Astrocyte of the cerebellum (primary cell): ENCODE data around the gene NEK11.

Experiments
- DNase-seq: peaks from one replicate; pipeline ENCODE4 v3.0.0-alpha.2; 2011; ENCODE audit warnings: low read depth
- H3K4me3 ChIP-seq: 2 replicates; pipeline ENCODE4 v1.5.1; 2011; ENCODE audit warnings: mild to moderate bottlenecking, low read depth, low read length, moderate library complexity
- in situ Hi-C: cut with HindIII; loops from 2 replicates; pipeline ENCODE4 v1.10.0; 2017; ENCODE audit warnings: low sequenced_read_pairs
- TF ChIP-seq, protein P1 (sequence below): IDR thresholded peaks from 2 replicates; pipeline ENCODE4 v1.5.1; 2012; ENCODE audit warnings: low read length, low read depth, moderate library complexity, mild to moderate bottlenecking; ENCODE audit errors: missing control alignments

Gene NEK11

DNA sequence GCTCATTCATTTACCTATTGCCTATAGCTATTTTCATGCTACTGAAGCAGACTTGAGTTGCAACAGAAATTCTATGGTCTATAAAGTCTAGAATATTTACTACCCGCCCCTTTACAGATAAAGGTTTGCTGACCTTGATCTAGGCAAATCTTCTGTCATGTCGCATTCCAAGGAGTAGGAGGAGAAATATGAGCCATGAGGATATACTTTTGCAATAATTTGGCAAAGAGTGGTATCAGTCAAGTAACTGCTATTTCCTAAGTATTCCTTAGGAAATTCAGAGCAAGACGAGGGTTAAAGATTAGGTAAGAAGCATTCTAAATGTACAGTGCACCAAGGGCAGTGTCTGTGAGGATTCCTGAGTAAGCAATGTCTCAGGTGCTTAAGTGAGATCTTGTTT lies 233.8 kb downstream of the NEK11 start:
- no peak for DNase-seq
- TF ChIP-seq, protein P1, sequence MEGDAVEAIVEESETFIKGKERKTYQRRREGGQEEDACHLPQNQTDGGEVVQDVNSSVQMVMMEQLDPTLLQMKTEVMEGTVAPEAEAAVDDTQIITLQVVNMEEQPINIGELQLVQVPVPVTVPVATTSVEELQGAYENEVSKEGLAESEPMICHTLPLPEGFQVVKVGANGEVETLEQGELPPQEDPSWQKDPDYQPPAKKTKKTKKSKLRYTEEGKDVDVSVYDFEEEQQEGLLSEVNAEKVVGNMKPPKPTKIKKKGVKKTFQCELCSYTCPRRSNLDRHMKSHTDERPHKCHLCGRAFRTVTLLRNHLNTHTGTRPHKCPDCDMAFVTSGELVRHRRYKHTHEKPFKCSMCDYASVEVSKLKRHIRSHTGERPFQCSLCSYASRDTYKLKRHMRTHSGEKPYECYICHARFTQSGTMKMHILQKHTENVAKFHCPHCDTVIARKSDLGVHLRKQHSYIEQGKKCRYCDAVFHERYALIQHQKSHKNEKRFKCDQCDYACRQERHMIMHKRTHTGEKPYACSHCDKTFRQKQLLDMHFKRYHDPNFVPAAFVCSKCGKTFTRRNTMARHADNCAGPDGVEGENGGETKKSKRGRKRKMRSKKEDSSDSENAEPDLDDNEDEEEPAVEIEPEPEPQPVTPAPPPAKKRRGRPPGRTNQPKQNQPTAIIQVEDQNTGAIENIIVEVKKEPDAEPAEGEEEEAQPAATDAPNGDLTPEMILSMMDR, result no peak
- in situ Hi-C loops, result no loop called here
- H3K4me3 ChIP-seq, result no peak overlapping the region

DNA sequence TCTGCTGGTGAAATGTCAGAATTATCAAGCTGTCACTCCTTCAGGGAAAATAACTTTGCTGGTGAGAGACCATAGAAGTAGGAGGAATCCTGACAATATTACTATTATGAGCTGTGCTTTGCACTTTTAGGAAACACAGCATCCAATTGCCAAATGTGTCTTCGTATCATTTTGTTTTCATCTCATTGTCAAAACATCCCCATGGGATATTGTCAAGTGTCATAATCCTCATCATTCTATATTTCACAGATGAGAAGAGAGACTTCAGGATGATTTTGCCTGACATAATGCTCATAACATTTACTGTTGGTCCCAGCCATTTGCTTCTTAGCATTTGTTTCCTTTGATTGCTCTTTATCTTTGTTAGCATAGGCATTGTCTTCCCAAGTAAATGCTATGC lies 234.4 kb downstream of the NEK11 start:
- DNase-seq, result no peak
- TF ChIP-seq, protein P1, result no peak
- no peak overlapping the region for H3K4me3 ChIP-seq
- in situ Hi-C loops, result no loop called here

DNA sequence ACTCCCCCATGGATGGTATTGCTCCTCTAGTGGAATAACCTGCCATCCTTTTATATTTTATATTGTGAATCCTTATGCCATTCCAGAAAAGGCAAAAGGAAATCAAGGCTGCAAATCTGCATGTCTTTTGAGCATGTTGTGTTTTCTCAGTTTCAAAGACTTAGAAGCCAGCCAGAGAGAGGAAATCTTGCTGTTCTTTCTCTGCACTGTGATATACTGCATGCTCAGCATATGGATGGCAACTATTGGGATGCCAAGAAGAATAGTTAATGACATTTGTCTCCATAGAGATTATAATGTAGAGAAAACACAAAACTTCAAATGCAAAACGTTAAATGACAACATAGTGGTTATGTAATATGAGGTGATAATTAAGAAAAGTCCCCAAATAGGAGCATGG lies 248.9 kb downstream of the NEK11 start:
- no peak for DNase-seq
- no peak overlapping the region for H3K4me3 ChIP-seq
- TF ChIP-seq, protein P1, result no peak
- in situ Hi-C loops, result no loop called here

DNA sequence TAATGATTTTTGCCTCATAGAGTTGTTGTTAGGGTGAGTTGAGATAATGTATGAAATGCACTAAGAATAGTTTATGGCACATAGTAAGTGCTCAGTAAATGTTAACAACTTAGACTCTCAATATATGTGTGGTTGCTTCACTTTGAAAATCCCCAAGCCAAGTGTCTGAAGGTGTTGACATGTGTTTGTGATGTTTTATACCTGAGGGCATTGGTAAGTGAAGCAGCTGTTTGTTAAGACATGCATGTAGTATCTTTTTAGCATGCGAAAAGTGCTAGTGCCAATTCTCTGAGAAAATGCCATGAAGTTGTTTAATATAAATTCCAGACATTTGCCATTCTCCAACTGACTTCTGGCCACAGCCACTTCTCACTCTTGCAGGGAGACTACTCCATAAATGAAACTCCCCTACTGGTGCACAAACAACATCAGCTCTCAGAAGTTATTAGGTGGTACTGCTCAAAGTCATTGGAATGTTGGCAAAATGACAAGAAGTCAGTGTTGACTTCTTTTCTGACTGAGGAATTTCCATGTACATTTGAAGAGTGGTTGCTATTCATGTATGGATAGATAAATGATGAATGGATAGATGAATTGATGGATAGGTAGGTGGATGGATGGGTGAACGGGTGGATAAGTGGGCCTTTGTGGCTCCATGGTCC lies 251.3 kb downstream of the NEK11 start:
- TF ChIP-seq, protein P1, result no peak
- no peak overlapping the region for H3K4me3 ChIP-seq
- DNase-seq, result peak; percentile 51
- in situ Hi-C loops, result no loop called here

DNA sequence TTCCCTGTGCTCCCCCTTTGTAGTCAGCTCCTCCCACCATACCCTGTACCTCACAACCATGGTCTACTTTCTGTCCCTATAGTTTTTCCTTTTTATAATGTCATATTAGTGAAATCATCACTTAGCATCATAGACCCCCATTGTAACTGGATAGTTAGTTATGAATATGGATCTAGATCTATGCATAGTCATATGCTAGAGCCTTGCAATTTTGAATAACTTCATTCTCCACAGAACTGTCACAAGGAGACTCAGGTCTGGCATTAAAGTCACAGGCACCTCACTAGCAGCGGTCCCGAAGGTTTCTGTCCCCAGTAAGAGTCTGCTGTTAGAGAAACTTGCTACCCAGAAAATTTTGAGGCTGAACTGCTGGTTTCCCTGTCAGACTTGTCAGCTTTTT lies 252.9 kb downstream of the NEK11 start:
- TF ChIP-seq, protein P1, result no peak
- no peak for DNase-seq
- no peak overlapping the region for H3K4me3 ChIP-seq
- in situ Hi-C loops, result no loop called here

DNA sequence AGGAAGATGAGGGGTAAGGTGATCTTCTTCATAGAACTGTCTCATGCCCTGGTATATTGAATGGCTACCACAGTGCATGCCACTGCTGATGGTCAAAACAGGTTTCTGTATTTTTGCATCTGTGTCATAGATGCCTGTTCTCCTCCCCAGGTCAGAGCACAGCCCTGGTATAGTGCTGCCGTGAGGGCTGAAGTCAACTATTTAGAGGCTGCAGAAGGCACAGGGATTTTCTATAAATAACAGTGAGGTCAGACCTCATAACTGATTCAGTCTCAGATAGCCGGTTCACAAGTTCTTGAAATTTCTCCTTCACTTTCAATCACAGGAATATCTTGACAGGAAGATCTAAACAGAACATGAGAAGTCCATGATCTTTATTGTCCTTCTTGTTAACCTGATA lies 255.7 kb downstream of the NEK11 start:
- TF ChIP-seq, protein P1, result no peak
- in situ Hi-C loops, result no loop called here

More for the DNA sequence above, 255.7 kb downstream of the NEK11 start:
- no peak overlapping the region for H3K4me3 ChIP-seq
- no peak for DNase-seq
